Hepatocyte (in vitro differentiated cells): ENCODE measurements around the gene NSUN4. TPM values are rescaled to one million over a fixed set of nuclear protein-coding genes. Genes with fewer than 3 reads are reported as not detected.

Source experiments
- DNase-seq: peaks from one replicate; pipeline ENCODE4 v3.0.0-alpha.2; 2016; ENCODE audit warnings: low spot score
- H2AFZ ChIP-seq: fragments of 200-600 bp; sonication (generic); 2 replicates; pipeline ENCODE4 v1.6.0; 2016; ENCODE audit warnings: antibody characterized with exemption, mild to moderate bottlenecking
- H3K27ac ChIP-seq: fragments of 200-600 bp; sonication (generic); 2 replicates; pipeline ENCODE4 v1.5.1; 2016; ENCODE audit warnings: mild to moderate bottlenecking
- H3K27me3 ChIP-seq: fragments of 200-600 bp; sonication (generic); 2 replicates; pipeline ENCODE4 v1.6.1; 2016
- H3K36me3 ChIP-seq: fragments of 200-600 bp; sonication (generic); replicated peaks from 2 replicates; pipeline ENCODE4 v1.5.1; 2016; ENCODE audit warnings: low read depth; ENCODE audit not compliant: insufficient read depth
- H3K4me1 ChIP-seq: fragments of 200-600 bp; sonication (generic); 2 replicates; pipeline ENCODE4 v1.5.1; 2016; ENCODE audit warnings: mild to moderate bottlenecking, moderate library complexity; ENCODE audit not compliant: insufficient read depth
- H3K4me2 ChIP-seq: fragments of 200-600 bp; sonication (generic); 2 replicates; pipeline ENCODE4 v1.6.0; 2016
- H3K4me3 ChIP-seq: fragments of 200-600 bp; sonication (generic); 2 replicates; pipeline ENCODE4 v1.5.1; 2016; ENCODE audit warnings: mild to moderate bottlenecking
- H3K79me2 ChIP-seq: fragments of 200-600 bp; sonication (generic); 2 replicates; pipeline ENCODE4 v1.6.0; 2017; ENCODE audit warnings: mild to moderate bottlenecking
- H3K9me2 ChIP-seq: fragments of 200-600 bp; sonication (generic); replicated peaks from 2 replicates; pipeline ENCODE4 v1.6.0; 2017; ENCODE audit warnings: mild to moderate bottlenecking; ENCODE audit not compliant: insufficient read depth
- H3K9me3 ChIP-seq: fragments of 200-600 bp; sonication (generic); 2 replicates; pipeline ENCODE4 v1.5.1; 2016; ENCODE audit warnings: low read depth, mild to moderate bottlenecking
- H4K20me1 ChIP-seq: fragments of 200-600 bp; sonication (generic); 2 replicates; pipeline ENCODE4 v1.6.0; 2016; ENCODE audit warnings: mild to moderate bottlenecking; ENCODE audit not compliant: insufficient read depth, poor library complexity, severe bottlenecking
- EZH2 ChIP-seq: fragments of 200-600 bp; sonication (generic); IDR thresholded peaks from 2 replicates; pipeline ENCODE4 v1.6.1; 2016; ENCODE audit warnings: antibody characterized with exemption, mild to moderate bottlenecking, borderline replicate concordance
- EZH2phosphoT487 ChIP-seq: fragments of 200-600 bp; sonication (generic); IDR thresholded peaks from one replicate; pipeline ENCODE4 v1.6.1; 2018; ENCODE audit warnings: antibody characterized with exemption, mild to moderate bottlenecking, low read depth, moderate library complexity; ENCODE audit not compliant: unreplicated experiment, severe bottlenecking
- WGBS: methylation state at CpG from one replicate; pipeline ENCODE4 v1.1.6; 2016; ENCODE audit warnings: low lambda C conversion rate; ENCODE audit errors: missing lambda C conversion rate; 5-methylcytosine and 5-hydroxymethylcytosine counted together
- polyA plus RNA-seq: library from polyadenylated mRNA; unstranded; fragments of >200 nt; fragmentation: Nextera tagmentation; extraction: Ambion mirVana; gene quantifications from 2 replicates; pipeline ENCODE4 v1.2.1, GENCODE V29; 2016
- total RNA-seq: library from RNA; depleted of rRNA; stranded (reverse); fragments of >200 nt; gene quantifications from 2 replicates; pipeline ENCODE4 v1.2.3, GENCODE V29; 2014
- TF ChIP-seq, protein P1 (sequence below): fragments of 200-600 bp; sonication (generic); IDR thresholded peaks from 2 replicates; pipeline ENCODE4 v1.5.1; 2016; ENCODE audit warnings: antibody characterized with exemption, mild to moderate bottlenecking; ENCODE audit not compliant: poor library complexity

NSUN4 gene
- total and polyA plus RNA-seq, 2 experiments from 2014 or later: 20.5 to 21.2 TPM

DNA sequence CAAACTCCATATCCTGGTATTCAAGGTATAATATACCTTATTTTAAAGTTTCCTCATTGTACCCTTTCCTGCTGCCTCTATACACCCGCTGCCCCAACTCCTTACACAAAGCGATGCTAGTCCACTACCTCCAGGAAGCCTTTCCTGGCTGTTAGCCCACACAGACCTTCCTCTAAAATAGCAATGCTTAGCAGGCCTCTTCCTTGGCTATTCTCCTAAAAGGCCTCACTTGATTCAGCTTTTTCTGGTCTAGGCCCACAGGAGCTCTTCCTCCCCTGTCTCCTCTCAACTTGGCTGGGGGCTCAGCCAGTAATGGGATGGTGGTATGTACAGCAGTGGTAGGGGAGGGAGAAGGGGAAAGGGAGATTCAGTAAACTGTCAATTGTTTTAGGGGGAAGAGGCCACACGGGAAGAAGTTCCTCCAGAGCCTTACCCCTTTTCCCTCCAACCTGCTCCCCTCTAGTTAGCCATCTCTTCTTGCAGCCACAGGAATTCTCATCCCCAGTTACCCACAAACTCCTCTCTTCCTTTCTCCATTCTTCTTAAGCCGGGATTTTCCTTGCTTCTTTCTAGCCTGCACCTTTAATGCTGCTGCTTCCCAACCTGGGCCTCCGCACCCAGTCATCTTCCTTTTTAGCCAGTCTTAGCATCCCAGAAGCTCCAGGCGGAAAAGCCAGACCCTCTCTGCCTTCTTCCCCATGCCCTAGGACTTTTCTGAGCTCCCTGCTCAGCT, 39.8 kb upstream of the NSUN4 start:
- Histone ChIP-seq H3K36me3 (no peaks in the 10 kb centered on the region), H3K4me3 (peak overlapping the region; percentile 87), H3K9me3 (no peaks in the 10 kb centered on the region), H2AFZ (no peak overlapping the region), H4K20me1 (peaks cover 45% of the 10 kb centered on the region), H3K79me2 (peaks cover 91% of the 10 kb centered on the region), H3K27ac (peak overlapping the region; percentile 99), H3K4me1 (peaks cover 27% of the 10 kb centered on the region), H3K9me2 (no peaks in the 10 kb centered on the region), H3K4me2 (peak overlapping the region; percentile 85), H3K27me3 (no peaks in the 10 kb centered on the region)
- DNase-seq: peak; percentile 21
- WGBS: 57% methylated on average over 6 of the region's 6 CpGs
- no peak for TF ChIP-seq EZH2phosphoT487
- TF ChIP-seq, protein P1, sequence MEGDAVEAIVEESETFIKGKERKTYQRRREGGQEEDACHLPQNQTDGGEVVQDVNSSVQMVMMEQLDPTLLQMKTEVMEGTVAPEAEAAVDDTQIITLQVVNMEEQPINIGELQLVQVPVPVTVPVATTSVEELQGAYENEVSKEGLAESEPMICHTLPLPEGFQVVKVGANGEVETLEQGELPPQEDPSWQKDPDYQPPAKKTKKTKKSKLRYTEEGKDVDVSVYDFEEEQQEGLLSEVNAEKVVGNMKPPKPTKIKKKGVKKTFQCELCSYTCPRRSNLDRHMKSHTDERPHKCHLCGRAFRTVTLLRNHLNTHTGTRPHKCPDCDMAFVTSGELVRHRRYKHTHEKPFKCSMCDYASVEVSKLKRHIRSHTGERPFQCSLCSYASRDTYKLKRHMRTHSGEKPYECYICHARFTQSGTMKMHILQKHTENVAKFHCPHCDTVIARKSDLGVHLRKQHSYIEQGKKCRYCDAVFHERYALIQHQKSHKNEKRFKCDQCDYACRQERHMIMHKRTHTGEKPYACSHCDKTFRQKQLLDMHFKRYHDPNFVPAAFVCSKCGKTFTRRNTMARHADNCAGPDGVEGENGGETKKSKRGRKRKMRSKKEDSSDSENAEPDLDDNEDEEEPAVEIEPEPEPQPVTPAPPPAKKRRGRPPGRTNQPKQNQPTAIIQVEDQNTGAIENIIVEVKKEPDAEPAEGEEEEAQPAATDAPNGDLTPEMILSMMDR: no peak
- TF ChIP-seq EZH2: no peak

DNA sequence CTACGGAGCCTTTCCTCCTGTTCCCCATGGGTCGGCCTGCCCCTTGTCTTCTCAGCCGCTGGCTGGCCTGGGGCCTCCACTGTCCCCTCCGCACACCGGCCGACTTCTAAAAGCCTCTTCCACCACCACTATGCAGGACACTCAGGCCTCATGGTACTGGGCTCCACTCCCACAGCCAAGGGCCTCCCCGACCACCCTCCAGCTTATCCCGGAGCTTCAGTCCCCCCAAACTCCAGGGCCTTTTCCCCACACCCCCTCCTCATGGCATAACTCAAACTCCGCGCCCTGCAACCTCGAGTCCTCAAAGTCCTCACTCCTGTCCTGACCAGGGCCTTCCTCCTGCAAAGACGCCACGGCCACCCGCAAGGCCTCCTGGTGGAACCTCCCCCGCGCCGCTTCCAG, 39.2 kb upstream of the NSUN4 start:
- H3K4me1 ChIP-seq: peaks cover 27% of the 10 kb centered on the region
- peaks cover 92% of the 10 kb centered on the region for H3K79me2 ChIP-seq
- H3K9me2 ChIP-seq: no peaks in the 10 kb centered on the region
- H3K4me2 ChIP-seq: peak overlapping the region; percentile 85
- H3K9me3 ChIP-seq: no peaks in the 10 kb centered on the region
- peak overlapping the region; percentile 72 for H2AFZ ChIP-seq
- peaks cover 45% of the 10 kb centered on the region for H4K20me1 ChIP-seq
- peak; percentile 25 for DNase-seq
- H3K36me3 ChIP-seq: no peaks in the 10 kb centered on the region
- 8% methylated on average over 7 of the region's 17 CpGs for WGBS
- peak overlapping the region; percentile 99 for H3K27ac ChIP-seq
- TF ChIP-seq EZH2phosphoT487: no peak
- TF ChIP-seq, protein P1: no peak
- TF ChIP-seq EZH2: no peak
- peak overlapping the region; percentile 87 for H3K4me3 ChIP-seq
- no peaks in the 10 kb centered on the region for H3K27me3 ChIP-seq

GRCh38 chr1:46301808-46302640, 38.6 kb upstream of the NSUN4 start:
- H3K79me2 ChIP-seq: peaks cover 92% of the 10 kb centered on the region
- WGBS: under 1% methylated on average over 41 of the region's 79 CpGs

More at GRCh38 chr1:46301808-46302640, 38.6 kb upstream of the NSUN4 start:
- TF ChIP-seq EZH2 (no peak), EZH2phosphoT487 (no peak)
- TF ChIP-seq, protein P1: peak; percentile 22
- Histone ChIP-seq H3K9me2 (no peaks in the 10 kb centered on the region), H3K4me2 (peak overlapping the region; percentile 85), H3K27ac (peak overlapping the region; percentile 99), H3K27me3 (no peaks in the 10 kb centered on the region), H3K9me3 (no peaks in the 10 kb centered on the region), H3K4me3 (peak overlapping the region; percentile 87), H2AFZ (peak overlapping the region; percentile 72), H3K4me1 (peaks cover 27% of the 10 kb centered on the region), H3K36me3 (no peaks in the 10 kb centered on the region), H4K20me1 (peaks cover 51% of the 10 kb centered on the region)
- DNase-seq: peak; percentile 87
